Stimulated activated naive CD8-positive, alpha-beta T cell treated with anti-CD3 and anti-CD28 coated beads, Interleukin-15, Interleukin-2, amounts not matched to agents 100 ng/mL and 50 ng/mL, for 24 hours (primary cell): ENCODE results near the gene ATP2A2.

Source experiments
- H3K27ac Mint-ChIP-seq: one replicate; pipeline ENCODE4 v1.8.0; 2021; ENCODE audit warnings: mild to moderate bottlenecking, mixed read lengths
- H3K27me3 Mint-ChIP-seq: one replicate; pipeline ENCODE4 v1.8.0; 2021; ENCODE audit warnings: mixed read lengths
- H3K36me3 Mint-ChIP-seq: one replicate; pipeline ENCODE4 v1.8.0; 2021; ENCODE audit warnings: low read depth, mixed read lengths
- H3K4me1 Mint-ChIP-seq: one replicate; pipeline ENCODE4 v1.8.0; 2021; ENCODE audit warnings: low read depth, mixed read lengths
- H3K4me3 Mint-ChIP-seq: one replicate; pipeline ENCODE4 v1.8.0; 2021; ENCODE audit warnings: mild to moderate bottlenecking, mixed read lengths
- H3K9me3 Mint-ChIP-seq: one replicate; pipeline ENCODE4 v1.8.0; 2021; ENCODE audit warnings: mixed read lengths

Gene ATP2A2

GRCh38 chr12:110310763-110311162, 29.7 kb downstream of the ATP2A2 start:
- H3K27ac Mint-ChIP-seq: no peak overlapping the region
- H3K4me3 Mint-ChIP-seq: no peak overlapping the region
- H3K27me3 Mint-ChIP-seq: no peaks in the 10 kb centered on the region
- no peaks in the 10 kb centered on the region for H3K9me3 Mint-ChIP-seq
- peaks cover 68% of the 10 kb centered on the region for H3K4me1 Mint-ChIP-seq
- H3K36me3 Mint-ChIP-seq: peaks cover 61% of the 10 kb centered on the region

DNA sequence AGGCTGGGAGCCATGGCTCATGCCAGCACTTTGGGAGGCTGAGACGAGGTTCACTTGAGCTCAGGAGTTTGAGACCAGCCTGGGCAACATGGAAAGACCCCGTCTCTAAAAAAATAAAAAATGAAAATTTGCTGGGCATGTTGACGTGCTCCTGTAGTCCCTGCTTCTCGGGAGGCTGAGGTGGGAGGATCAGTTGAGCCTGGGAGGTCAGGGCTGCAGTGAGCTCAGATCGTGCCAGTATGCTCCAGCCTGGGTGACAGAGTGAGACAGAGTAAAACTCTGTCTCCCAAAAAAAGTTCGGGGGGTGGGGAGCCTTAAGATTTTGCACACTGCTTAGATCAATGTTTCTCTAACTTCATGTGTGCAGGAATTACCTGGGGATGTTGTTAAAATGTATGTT, 30.9 kb downstream of the ATP2A2 start:
- H3K4me1 Mint-ChIP-seq: peaks cover 71% of the 10 kb centered on the region
- H3K9me3 Mint-ChIP-seq: no peaks in the 10 kb centered on the region

DNA sequence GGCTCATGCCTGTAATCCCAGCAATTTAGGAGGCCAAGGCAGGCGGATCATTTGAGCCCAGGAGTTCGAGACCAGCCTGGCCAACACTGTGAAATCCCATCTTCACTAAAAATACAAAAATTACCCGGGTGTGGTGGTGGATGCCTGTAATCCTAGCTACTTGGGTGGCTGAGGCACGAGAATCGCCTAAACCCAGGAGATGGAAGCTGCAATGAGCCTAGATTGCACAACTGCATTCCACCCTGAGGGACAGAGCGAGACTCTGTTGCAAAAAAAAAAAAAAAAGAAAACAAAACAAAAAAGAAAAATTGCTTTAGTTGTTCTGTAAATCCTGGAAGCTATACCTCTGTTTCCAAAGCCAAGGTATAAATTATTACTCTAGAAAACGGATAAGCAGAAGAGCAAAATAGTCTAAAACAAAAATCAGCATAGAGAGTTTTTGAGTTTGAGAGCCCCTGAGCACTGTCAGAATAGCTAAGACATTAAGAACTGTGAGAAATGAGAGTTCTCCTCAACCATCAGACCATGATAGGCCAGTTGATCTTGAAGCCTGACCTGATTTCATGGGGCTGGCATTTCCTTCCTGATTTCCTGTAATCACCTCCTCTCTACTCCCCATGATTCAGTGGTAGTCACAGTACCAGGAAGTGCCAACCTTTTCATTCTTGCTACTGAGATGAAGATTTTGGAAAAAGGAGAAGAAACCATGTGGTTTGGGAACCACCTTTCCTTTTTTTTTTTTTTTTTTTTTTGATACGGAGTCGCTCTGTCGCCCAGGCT, 31.7 kb downstream of the ATP2A2 start:
- Mint-ChIP-seq H3K27ac (peak overlapping the region; percentile 75), H3K4me1 (peaks cover 69% of the 10 kb centered on the region), H3K27me3 (no peaks in the 10 kb centered on the region), H3K9me3 (no peaks in the 10 kb centered on the region), H3K36me3 (peaks cover 59% of the 10 kb centered on the region), H3K4me3 (no peak overlapping the region)

More for the DNA sequence above, 30.9 kb downstream of the ATP2A2 start:
- Mint-ChIP-seq H3K27ac (no peak overlapping the region), H3K4me3 (no peak overlapping the region), H3K36me3 (peaks cover 64% of the 10 kb centered on the region), H3K27me3 (no peaks in the 10 kb centered on the region)

GRCh38 chr12:110314308-110314707, 33.3 kb downstream of the ATP2A2 start:
- peak overlapping the region; percentile 52 for H3K27ac Mint-ChIP-seq
- H3K36me3 Mint-ChIP-seq: peaks cover 48% of the 10 kb centered on the region
- peaks cover 67% of the 10 kb centered on the region for H3K4me1 Mint-ChIP-seq
- no peaks in the 10 kb centered on the region for H3K9me3 Mint-ChIP-seq
- H3K4me3 Mint-ChIP-seq: no peak overlapping the region
- no peaks in the 10 kb centered on the region for H3K27me3 Mint-ChIP-seq

DNA sequence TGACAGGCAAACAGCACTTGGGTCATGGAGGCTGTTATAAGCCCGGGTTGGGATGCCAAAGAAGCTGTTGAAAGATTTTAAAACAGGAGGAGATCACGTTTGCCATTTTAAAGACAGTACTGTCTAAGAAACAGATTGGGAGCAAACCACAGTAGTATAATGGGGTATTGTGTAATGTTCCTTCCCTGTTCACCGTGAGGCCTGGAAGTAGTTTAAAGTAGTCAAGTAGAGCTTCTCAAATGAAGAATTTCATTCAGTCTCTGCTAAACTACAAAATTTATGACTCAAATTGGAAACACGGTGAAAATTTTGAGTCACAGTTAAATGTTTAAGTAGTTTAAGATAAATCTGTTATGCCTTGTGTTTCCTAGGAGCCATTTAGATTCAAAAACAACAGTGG, 35.8 kb downstream of the ATP2A2 start:
- peak overlapping the region; percentile 65 for H3K27ac Mint-ChIP-seq
- peaks cover 61% of the 10 kb centered on the region for H3K4me1 Mint-ChIP-seq
- no peaks in the 10 kb centered on the region for H3K9me3 Mint-ChIP-seq
- H3K27me3 Mint-ChIP-seq: no peaks in the 10 kb centered on the region
- no peak overlapping the region for H3K4me3 Mint-ChIP-seq
- H3K36me3 Mint-ChIP-seq: peaks cover 48% of the 10 kb centered on the region

DNA sequence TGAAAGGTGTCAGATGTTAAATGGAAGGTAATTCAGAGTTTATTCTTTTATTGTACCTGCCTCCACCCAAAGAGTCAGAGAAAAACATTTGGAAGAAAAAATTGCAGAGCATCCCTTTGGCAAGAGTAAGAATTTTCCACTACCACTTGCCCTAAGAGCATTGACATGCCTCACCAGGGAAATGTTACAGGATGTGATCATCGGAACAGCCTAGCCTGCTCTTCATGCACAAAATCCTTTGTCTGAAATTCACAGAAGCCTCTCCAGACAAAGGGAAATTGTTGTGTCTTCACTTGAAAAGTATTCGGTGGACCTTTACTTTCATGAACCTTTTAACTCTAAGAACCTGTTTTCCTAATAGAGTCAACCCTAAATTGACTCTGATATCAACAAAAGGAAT, 36.9 kb downstream of the ATP2A2 start:
- peaks cover 54% of the 10 kb centered on the region for H3K4me1 Mint-ChIP-seq
- H3K27ac Mint-ChIP-seq: no peak overlapping the region

DNA sequence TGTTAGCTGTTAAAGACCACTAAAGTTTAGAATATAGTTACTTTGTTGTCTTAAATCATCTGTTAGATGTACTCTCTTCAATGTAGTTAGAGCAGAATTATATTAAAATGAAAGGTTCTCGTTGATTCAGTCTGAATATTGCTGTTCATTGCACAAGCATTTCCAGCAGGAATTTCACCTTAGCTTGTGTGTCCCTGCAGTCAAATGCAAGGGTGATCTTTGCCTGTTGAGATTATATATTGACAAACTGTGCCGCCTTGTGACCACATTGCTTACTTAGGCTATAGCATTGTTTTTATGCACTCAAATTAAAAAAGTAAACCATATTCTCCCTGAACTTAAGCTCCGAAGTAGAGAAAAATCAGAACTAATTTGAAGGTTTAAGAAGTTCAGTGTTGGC, 39.5 kb downstream of the ATP2A2 start:
- H3K36me3 Mint-ChIP-seq: peaks cover 46% of the 10 kb centered on the region
- no peaks in the 10 kb centered on the region for H3K9me3 Mint-ChIP-seq
- peaks cover 33% of the 10 kb centered on the region for H3K4me1 Mint-ChIP-seq
- H3K27me3 Mint-ChIP-seq: no peaks in the 10 kb centered on the region
- H3K4me3 Mint-ChIP-seq: no peak overlapping the region
- peak overlapping the region; percentile 36 for H3K27ac Mint-ChIP-seq

More for the DNA sequence above, 36.9 kb downstream of the ATP2A2 start:
- H3K4me3 Mint-ChIP-seq: no peak overlapping the region
- H3K9me3 Mint-ChIP-seq: no peaks in the 10 kb centered on the region
- peaks cover 53% of the 10 kb centered on the region for H3K36me3 Mint-ChIP-seq
- no peaks in the 10 kb centered on the region for H3K27me3 Mint-ChIP-seq

GRCh38 chr12:110329710-110330109, 48.7 kb downstream of the ATP2A2 start:
- Mint-ChIP-seq H3K27me3 (no peaks in the 10 kb centered on the region), H3K9me3 (no peaks in the 10 kb centered on the region), H3K27ac (no peak overlapping the region), H3K4me3 (no peak overlapping the region), H3K4me1 (peaks cover 3% of the 10 kb centered on the region), H3K36me3 (peaks cover 84% of the 10 kb centered on the region)

DNA sequence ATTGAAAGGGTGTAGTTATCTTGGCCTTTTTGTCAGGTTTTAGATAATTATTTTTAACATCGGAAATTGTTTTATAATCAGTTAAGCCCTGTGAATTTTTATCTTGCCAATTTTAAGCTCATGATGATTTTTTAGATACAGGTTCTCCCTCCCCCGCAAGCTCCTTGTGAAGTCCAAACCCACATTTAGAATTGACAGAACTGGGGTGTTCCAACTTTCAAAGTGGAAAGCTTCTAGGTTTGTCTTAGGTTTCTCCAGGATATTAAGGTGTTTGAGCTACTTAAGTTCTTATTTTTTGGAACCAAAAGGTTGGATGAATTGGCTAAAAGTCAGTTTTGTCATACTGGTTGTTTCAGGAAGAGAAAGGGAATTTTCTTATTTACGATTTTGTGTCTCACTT, 49.1 kb downstream of the ATP2A2 start:
- peak overlapping the region; percentile 23 for H3K27ac Mint-ChIP-seq
- H3K36me3 Mint-ChIP-seq: peaks cover 84% of the 10 kb centered on the region

GRCh38 chr12:110330544-110330943, 49.5 kb downstream of the ATP2A2 start:
- H3K36me3 Mint-ChIP-seq: peaks cover 86% of the 10 kb centered on the region
- H3K27ac Mint-ChIP-seq: no peak overlapping the region
- no peak overlapping the region for H3K4me3 Mint-ChIP-seq
- no peaks in the 10 kb centered on the region for H3K9me3 Mint-ChIP-seq
- peaks cover 3% of the 10 kb centered on the region for H3K4me1 Mint-ChIP-seq
- no peaks in the 10 kb centered on the region for H3K27me3 Mint-ChIP-seq

More for the DNA sequence above, 49.1 kb downstream of the ATP2A2 start:
- Mint-ChIP-seq H3K4me3 (no peak overlapping the region), H3K27me3 (no peaks in the 10 kb centered on the region), H3K9me3 (no peaks in the 10 kb centered on the region), H3K4me1 (peaks cover 3% of the 10 kb centered on the region)

- Mint-ChIP-seq H3K4me1 (peaks cover 3% of the 10 kb centered on the region), H3K27ac (no peak overlapping the region), H3K9me3 (no peaks in the 10 kb centered on the region), H3K36me3 (peaks cover 85% of the 10 kb centered on the region), H3K4me3 (no peak overlapping the region), H3K27me3 (no peaks in the 10 kb centered on the region)
These were observed 52.2 kb downstream of the ATP2A2 start for GRCh38 chr12:110333201-110333600.

- H3K4me1 Mint-ChIP-seq: no peaks in the 10 kb centered on the region
- no peak overlapping the region for H3K27ac Mint-ChIP-seq
- H3K36me3 Mint-ChIP-seq: peaks cover 88% of the 10 kb centered on the region
- no peak overlapping the region for H3K4me3 Mint-ChIP-seq
- H3K27me3 Mint-ChIP-seq: no peaks in the 10 kb centered on the region
- H3K9me3 Mint-ChIP-seq: no peaks in the 10 kb centered on the region
These were observed 54.5 kb downstream of the ATP2A2 start for GRCh38 chr12:110335481-110336045.

DNA sequence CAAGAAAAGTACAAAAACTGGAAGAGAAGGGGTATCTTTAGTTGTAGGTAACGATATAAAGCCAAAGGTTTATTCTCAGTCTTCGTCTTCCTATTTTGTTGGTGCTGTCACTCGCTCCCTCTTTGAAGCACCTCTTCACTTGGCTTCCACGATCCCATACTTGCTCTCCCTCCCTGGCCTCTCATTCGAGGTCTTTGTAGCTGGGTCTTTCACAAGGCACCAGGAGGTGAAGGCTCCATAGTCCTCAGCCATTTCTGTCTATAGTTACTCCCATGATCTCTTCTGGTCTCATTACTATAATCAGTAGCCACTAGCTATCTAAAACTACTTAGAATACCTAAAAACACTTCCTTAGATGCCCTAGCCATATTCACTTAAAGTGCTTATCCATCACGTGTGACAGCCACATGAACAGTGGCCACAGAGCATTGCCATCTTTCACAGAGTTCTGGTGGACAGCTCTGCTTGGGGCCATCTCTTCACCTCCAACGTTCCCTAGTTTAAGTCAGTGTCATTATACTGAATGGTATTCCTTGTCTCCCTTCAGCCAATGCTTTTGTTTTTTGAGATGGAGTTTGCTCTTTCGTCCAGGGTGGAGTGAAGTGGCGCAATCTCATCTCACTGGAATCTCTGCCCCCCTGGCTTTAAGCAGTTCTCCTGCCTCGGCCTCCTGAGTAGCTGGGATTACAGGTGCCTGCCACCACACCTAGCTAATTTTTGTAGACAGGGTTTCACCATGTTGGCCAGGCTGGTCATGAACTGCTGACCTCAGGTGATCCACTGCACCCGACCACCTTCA, 57.1 kb downstream of the ATP2A2 start:
- no peak overlapping the region for H3K4me3 Mint-ChIP-seq
- H3K36me3 Mint-ChIP-seq: peaks cover 90% of the 10 kb centered on the region
- peak overlapping the region; percentile 43 for H3K27ac Mint-ChIP-seq
- H3K9me3 Mint-ChIP-seq: no peaks in the 10 kb centered on the region
- H3K4me1 Mint-ChIP-seq: no peaks in the 10 kb centered on the region
- no peaks in the 10 kb centered on the region for H3K27me3 Mint-ChIP-seq

- no peaks in the 10 kb centered on the region for H3K9me3 Mint-ChIP-seq
- no peak overlapping the region for H3K4me3 Mint-ChIP-seq
- H3K27me3 Mint-ChIP-seq: no peaks in the 10 kb centered on the region
- H3K27ac Mint-ChIP-seq: no peak overlapping the region
- H3K36me3 Mint-ChIP-seq: peaks cover 90% of the 10 kb centered on the region
- H3K4me1 Mint-ChIP-seq: no peaks in the 10 kb centered on the region
These were observed 57.7 kb downstream of the ATP2A2 start for GRCh38 chr12:110338754-110339153.
